ENCODE results near the gene RCAN1. TPM values are rescaled to one million over a fixed set of nuclear protein-coding genes. Genes with fewer than 3 reads are reported as not detected.

The RCAN1 gene
- polyA plus RNA-seq, 2 of the 4 experiments (the other 2 are of a cell fraction): 10.2 to 11.9 TPM

GRCh38 chr21:34521561-34521960, 93.4 kb downstream of the RCAN1 start:
- H3K4me2 ChIP-seq: no peak overlapping the region
- H3K4me3 ChIP-seq: no peak overlapping the region
- ChIA-PET POLR2A (no interaction called here), CTCF (interaction anchor here (0.6 to 3.1 kb wide), 3 partner anchors 11 to 57 kb away, joined by 3 to 10 read pairs (median 5); no protein-coding TSS in a partner anchor)
- no peak for ATAC-seq
- FAIRE-seq: no peak
- no peak for DNase-seq (ENCODE audit: low read depth in 1 of 2, low spot score in 1 of 2)
- H3K4me1 ChIP-seq: peaks cover 38% of the 10 kb centered on the region
- H3K9me3 ChIP-seq: no peaks in the 10 kb centered on the region
- WGBS (ENCODE audit: missing lambda C conversion rate): 95% methylated on average over 7 of the region's 7 CpGs
- H3K27ac ChIP-seq: no peak overlapping the region
- TF ChIP-seq KDM5A (IDR thresholded peaks at IDR 0.05) (no peak), HMGXB4 (CRISPR knock-in tag; IDR thresholded peaks at IDR 0.05; ENCODE audit: borderline replicate concordance) (no peak), JUNB (IDR thresholded peaks at IDR 0.05) (no peak), USF2 (IDR thresholded peaks at IDR 0.05) (no peak), CHD2 (IDR thresholded peaks at IDR 0.05; ENCODE audit: low read length, partially characterized antibody) (no peak), EP300 (IDR thresholded peaks at IDR 0.05) (no peak), RCOR1 (IDR thresholded peaks at IDR 0.05; ENCODE audit: low read depth, low read length) (no peak), JUN (IDR thresholded peaks at IDR 0.05) (no peak), ZSCAN20 (CRISPR knock-in tag; IDR thresholded peaks at IDR 0.05) (no peak), CEBPB (IDR thresholded peaks at IDR 0.05) (no peak)

- WGBS (ENCODE audit: missing lambda C conversion rate): 97% methylated on average over 15 of the region's 20 CpGs
- DNase-seq (ENCODE audit: low read depth in 1 of 2, low spot score in 1 of 2) (no peak), FAIRE-seq (no peak), ATAC-seq (no peak)
- no peak overlapping the region for H3K4me2 ChIP-seq
- H3K27ac ChIP-seq: no peak overlapping the region
- H3K4me3 ChIP-seq: no peak overlapping the region
- POLR2A ChIA-PET: no interaction called here
- CTCF ChIA-PET: interaction anchor here (0.8 to 2.2 kb wide), 4 partner anchors 10 to 82 kb away, joined by 3 to 6 read pairs (median 3); no protein-coding TSS in a partner anchor
- peaks cover 38% of the 10 kb centered on the region for H3K4me1 ChIP-seq
- TF ChIP-seq ZFP36 (IDR thresholded peaks at IDR 0.05; ENCODE audit: borderline replicate concordance, partially characterized antibody) (no peak), HDAC2 (IDR thresholded peaks at IDR 0.05) (no peak), FOSB (CRISPR knock-in tag; IDR thresholded peaks at IDR 0.05) (no peak), HOXB13 (CRISPR knock-in tag; IDR thresholded peaks at IDR 0.05; ENCODE audit: low read depth) (no peak), JUNB (IDR thresholded peaks at IDR 0.05) (no peak), ESRRA (IDR thresholded peaks at IDR 0.05; ENCODE audit: borderline replicate concordance, low read length) (no peak), USF2 (IDR thresholded peaks at IDR 0.05) (no peak), TP53 (CRISPR knock-in tag; IDR thresholded peaks at IDR 0.05) (no peak), MYC (IDR thresholded peaks at IDR 0.05; ENCODE audit: borderline replicate concordance, low read length) (no peak), RARB (CRISPR knock-in tag; IDR thresholded peaks at IDR 0.05) (no peak), KDM1A (IDR thresholded peaks at IDR 0.05; ENCODE audit: low read depth) (no peak), HEYL (CRISPR knock-in tag; IDR thresholded peaks at IDR 0.05) (no peak), CBX2 (IDR thresholded peaks at IDR 0.05; ENCODE audit: borderline replicate concordance, low read depth) (no peak), ELK1 (IDR thresholded peaks at IDR 0.05; ENCODE audit: low read depth, low read length) (no peak)
- no peaks in the 10 kb centered on the region for H3K9me3 ChIP-seq
These were observed 94.0 kb downstream of the RCAN1 start for GRCh38 chr21:34520764-34521508.
